Stimulated activated CD8-positive, alpha-beta memory T cell treated with anti-CD3 and anti-CD28 coated beads, Interleukin-15, amount 100 ng/mL, for 24 hours (primary cell): ENCODE data around the gene AMELX.

Source experiments
- DNase-seq: peaks from one replicate; pipeline ENCODE4 v3.0.0-alpha.2; 2020; ENCODE audit warnings: low read depth

The AMELX gene

GRCh38 chrX:11309220-11309619 lies 16.0 kb downstream of the AMELX start:
- DNase-seq: no peak

- no peak for DNase-seq
These were observed 18.5 kb downstream of the AMELX start for GRCh38 chrX:11311706-11312105.

- DNase-seq: no peak
These were observed 26.8 kb downstream of the AMELX start for GRCh38 chrX:11319806-11320520.

GRCh38 chrX:11321986-11322385 lies 28.8 kb downstream of the AMELX start:
- DNase-seq: no peak

GRCh38 chrX:11328134-11328533 lies 34.9 kb downstream of the AMELX start:
- no peak for DNase-seq

GRCh38 chrX:11329021-11329420 lies 35.8 kb downstream of the AMELX start:
- no peak for DNase-seq

- no peak for DNase-seq
These were observed 38.6 kb downstream of the AMELX start for GRCh38 chrX:11331788-11332187.

- DNase-seq: no peak
These were observed 41.0 kb downstream of the AMELX start for GRCh38 chrX:11334165-11334564.

GRCh38 chrX:11336201-11336600 lies 43.0 kb downstream of the AMELX start:
- no peak for DNase-seq

- no peak for DNase-seq
These were observed 44.2 kb downstream of the AMELX start for GRCh38 chrX:11337292-11338009.

GRCh38 chrX:11341274-11342201 lies 48.3 kb downstream of the AMELX start:
- DNase-seq: no peak

- no peak for DNase-seq
These were observed 49.5 kb downstream of the AMELX start for GRCh38 chrX:11342673-11343072.

GRCh38 chrX:11346121-11346682 lies 53.0 kb downstream of the AMELX start:
- no peak for DNase-seq

- DNase-seq: no peak
These were observed 54.1 kb downstream of the AMELX start for GRCh38 chrX:11347300-11347699.

GRCh38 chrX:11349020-11349419 lies 55.8 kb downstream of the AMELX start:
- DNase-seq: no peak

- DNase-seq: no peak
These were observed 56.6 kb downstream of the AMELX start for GRCh38 chrX:11349661-11350337.
